ENCODE measurements around the gene GUK1. TPM values are rescaled to one million over a fixed set of nuclear protein-coding genes. Genes with fewer than 3 reads are reported as not detected.

Gene GUK1
- total and polyA plus RNA-seq, 11 donors = 142 to 358 (median 176) TPM

GRCh38 chr1:228112617-228113016, 27.5 kb upstream of the GUK1 start:
- DNase-seq (no peak), ATAC-seq (no peak)
- Histone ChIP-seq H3K27me3 (no peaks in the 10 kb centered on the region), H3K27ac (no peak overlapping the region), H3K4me1 (peaks cover 5 to 23% (median 16%) of the 10 kb centered on the region in 12 donors), H3K4me3 (no peak overlapping the region), H3K9me3 (no peaks in the 10 kb centered on the region), H3K36me3 (peaks cover 0 to 5% (median 2%) of the 10 kb centered on the region in 9 donors)
- TF ChIP-seq CTCF (IDR thresholded peaks at IDR 0.05) (no peak), POLR2A (IDR thresholded peaks at IDR 0.05) (no peak)
- 82 to 93% (median 83%) methylated on average over 1 of the region's 1 CpG for WGBS, 4 donors
- intact Hi-C loops (cut with DNase I) = no loop called here

- Histone ChIP-seq H3K4me3 (no peak overlapping the region), H3K9me3 (peaks cover 0 to 3% (median 0%) of the 10 kb centered on the region in 12 donors), H3K36me3 (no peaks in the 10 kb centered on the region), H3K27ac (no peak overlapping the region), H3K4me1 (peaks cover 0 to 8% (median 6%) of the 10 kb centered on the region in 12 donors), H3K27me3 (no peaks in the 10 kb centered on the region)
- WGBS, 4 donors = 73 to 80% (median 78%) methylated on average over 3 of the region's 3 CpGs
- no peak for TF ChIP-seq CTCF (IDR thresholded peaks at IDR 0.05)
- no peak for TF ChIP-seq POLR2A (IDR thresholded peaks at IDR 0.05)
- intact Hi-C loops (cut with DNase I) = no loop called here
- DNase-seq (no peak), ATAC-seq (no peak)
These were observed 25.3 kb upstream of the GUK1 start for GRCh38 chr1:228114827-228115226.

GRCh38 chr1:228117335-228117734, 22.7 kb upstream of the GUK1 start:
- TF ChIP-seq CTCF (IDR thresholded peaks at IDR 0.05) (no peak), POLR2A (IDR thresholded peaks at IDR 0.05) (no peak)
- no peaks in the 10 kb centered on the region for H3K36me3 ChIP-seq
- no peaks in the 10 kb centered on the region for H3K4me1 ChIP-seq
- DNase-seq (no peak), ATAC-seq (no peak)
- H3K27me3 ChIP-seq = no peaks in the 10 kb centered on the region
- no peak overlapping the region for H3K27ac ChIP-seq
- H3K9me3 ChIP-seq = peaks cover 0 to 3% (median 0%) of the 10 kb centered on the region in 12 donors
- intact Hi-C loops (cut with DNase I) = no loop called here
- no peak overlapping the region for H3K4me3 ChIP-seq
- WGBS, 4 donors = 96 to 99% (median 97%) methylated on average over 4 of the region's 4 CpGs

- no peak overlapping the region for H3K4me3 ChIP-seq
- WGBS, 4 donors = 71 to 83% (median 77%) methylated on average over 2 of the region's 2 CpGs
- DNase-seq (no peak), ATAC-seq (no peak)
- no peaks in the 10 kb centered on the region for H3K27me3 ChIP-seq
- H3K27ac ChIP-seq = no peak overlapping the region
- peaks cover 0 to 3% (median 0%) of the 10 kb centered on the region in 12 donors for H3K9me3 ChIP-seq
- H3K36me3 ChIP-seq = no peaks in the 10 kb centered on the region
- H3K4me1 ChIP-seq = no peaks in the 10 kb centered on the region
- TF ChIP-seq POLR2A (IDR thresholded peaks at IDR 0.05) (no peak), CTCF (IDR thresholded peaks at IDR 0.05) (no peak)
- intact Hi-C loops (cut with DNase I) = no loop called here
These were observed 22.0 kb upstream of the GUK1 start for GRCh38 chr1:228118040-228118439.
